Astrocyte of the hippocampus (primary cell): Measurements from ENCODE around the gene GDA.
A peak's percentile ranks its signal among the peaks of the same experiment; 100 is the strongest.

Experiments
- DNase-seq: peaks from one replicate; pipeline ENCODE4 v3.0.0; 2011; ENCODE audit warnings: low read depth, low spot score

The GDA gene

DNA sequence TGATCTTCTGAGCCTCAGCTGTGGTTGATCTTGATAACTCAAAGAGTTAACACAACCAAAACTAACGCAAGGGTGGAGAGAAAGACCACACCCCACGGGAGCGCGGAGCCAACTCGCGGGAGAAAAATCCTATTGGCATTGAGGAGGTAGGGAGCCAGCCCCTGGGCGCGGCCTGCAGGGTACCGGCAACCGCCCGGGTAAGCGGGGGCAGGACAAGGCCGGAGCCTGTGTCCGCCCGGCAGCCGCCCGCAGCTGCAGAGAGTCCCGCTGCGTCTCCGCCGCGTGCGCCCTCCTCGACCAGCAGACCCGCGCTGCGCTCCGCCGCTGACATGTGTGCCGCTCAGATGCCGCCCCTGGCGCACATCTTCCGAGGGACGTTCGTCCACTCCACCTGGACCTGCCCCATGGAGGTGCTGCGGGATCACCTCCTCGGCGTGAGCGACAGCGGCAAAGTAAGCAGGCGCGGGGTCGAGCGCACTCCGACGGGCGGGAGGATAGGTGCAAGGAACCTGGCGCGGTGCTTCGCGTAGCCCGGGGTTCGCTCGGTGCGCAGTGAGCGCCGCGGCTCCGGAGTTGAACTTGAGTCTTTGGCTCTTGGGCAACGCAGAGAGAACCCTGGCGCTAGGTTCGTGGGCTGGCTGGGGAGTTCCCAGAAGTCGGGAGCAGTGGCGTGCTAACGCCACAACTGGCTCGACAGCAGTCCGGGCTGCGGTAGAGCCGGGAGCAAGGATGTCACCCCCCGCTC is at the start of gene GDA:
GDA (plus strand) TSS at position 210 of the 745 bp plus-strand sequence; CDS start at position 330, 120 bp downstream.
- peak; percentile 36 for DNase-seq

- no peak for DNase-seq
Measured at GRCh38 chr9:72102520-72102919, 46.7 kb upstream of the GDA start.

- no peak for DNase-seq
Measured at GRCh38 chr9:72113056-72113455, 36.2 kb upstream of the GDA start.

- no peak for DNase-seq
Measured at GRCh38 chr9:72119853-72120252, 29.4 kb upstream of the GDA start.

DNA sequence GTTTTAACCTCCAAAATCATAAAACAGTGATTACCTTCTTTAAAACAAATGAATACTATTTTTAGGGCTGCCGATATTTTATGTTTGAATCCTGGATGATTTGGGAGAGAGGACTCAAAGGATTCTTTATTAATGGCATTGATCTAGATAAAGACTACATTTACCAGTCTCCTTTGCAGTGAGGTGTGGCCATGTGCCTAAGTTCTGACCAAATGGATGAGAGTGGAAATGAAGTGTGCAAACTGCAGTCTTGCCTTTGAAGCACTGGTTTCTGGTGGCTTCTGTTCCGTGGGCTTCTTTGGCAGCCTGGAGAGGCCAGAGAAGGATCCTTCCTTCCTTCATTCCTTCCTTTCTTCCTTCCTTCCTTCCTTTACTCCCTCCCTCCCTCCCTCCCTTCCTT is 24.3 kb upstream of the GDA start:
- no peak for DNase-seq

DNA sequence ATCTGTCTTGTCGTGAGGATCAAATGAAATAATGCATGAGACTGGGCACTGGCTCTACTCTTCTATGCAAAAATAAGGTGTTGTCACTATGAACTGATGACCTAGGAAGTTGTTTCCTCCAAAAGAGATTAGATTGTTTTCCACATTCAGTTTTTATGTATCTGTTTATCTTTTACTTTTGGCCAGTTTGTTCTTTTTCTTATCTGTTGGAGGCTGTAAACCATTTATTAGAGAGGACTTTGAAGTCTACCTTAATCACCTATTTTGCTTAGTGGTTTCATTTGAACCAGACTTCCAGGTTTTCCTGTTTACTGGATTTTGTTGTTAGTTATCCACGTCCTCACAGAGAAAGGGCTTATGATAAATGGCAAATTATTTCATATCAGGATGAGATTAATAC is 21.5 kb upstream of the GDA start:
- no peak for DNase-seq

- DNase-seq, result no peak
Measured at GRCh38 chr9:72128526-72128925, 20.7 kb upstream of the GDA start.

GRCh38 chr9:72129271-72130156 is 19.7 kb upstream of the GDA start:
- no peak for DNase-seq

DNA sequence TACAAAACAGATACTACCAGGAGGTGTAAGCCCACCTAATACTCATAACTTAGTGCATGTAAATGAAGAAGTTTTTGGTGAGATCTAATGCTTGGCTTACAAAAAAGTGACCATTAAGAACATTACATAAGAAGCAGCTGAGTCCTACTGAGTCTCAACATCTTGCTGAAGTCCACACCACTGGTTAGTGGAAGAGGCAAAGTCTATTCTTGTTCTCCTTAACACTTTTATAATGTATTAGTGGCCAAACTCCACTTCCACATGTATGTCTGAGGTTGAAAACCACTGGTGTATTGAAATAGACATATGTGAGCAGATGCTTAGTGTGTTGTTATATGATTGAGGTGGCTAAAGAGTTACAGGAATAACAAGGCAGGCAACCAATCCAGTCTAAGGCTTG is 18.9 kb upstream of the GDA start:
- no peak for DNase-seq

GRCh38 chr9:72131206-72131605 is 18.0 kb upstream of the GDA start:
- DNase-seq, result no peak

GRCh38 chr9:72132052-72132451 is 17.2 kb upstream of the GDA start:
- DNase-seq, result no peak

- no peak for DNase-seq
Measured at GRCh38 chr9:72133365-72134035, 15.7 kb upstream of the GDA start.

GRCh38 chr9:72134801-72135200 is 14.4 kb upstream of the GDA start:
- DNase-seq, result no peak

- DNase-seq, result no peak
Measured at GRCh38 chr9:72137697-72138365, 11.4 kb upstream of the GDA start.

DNA sequence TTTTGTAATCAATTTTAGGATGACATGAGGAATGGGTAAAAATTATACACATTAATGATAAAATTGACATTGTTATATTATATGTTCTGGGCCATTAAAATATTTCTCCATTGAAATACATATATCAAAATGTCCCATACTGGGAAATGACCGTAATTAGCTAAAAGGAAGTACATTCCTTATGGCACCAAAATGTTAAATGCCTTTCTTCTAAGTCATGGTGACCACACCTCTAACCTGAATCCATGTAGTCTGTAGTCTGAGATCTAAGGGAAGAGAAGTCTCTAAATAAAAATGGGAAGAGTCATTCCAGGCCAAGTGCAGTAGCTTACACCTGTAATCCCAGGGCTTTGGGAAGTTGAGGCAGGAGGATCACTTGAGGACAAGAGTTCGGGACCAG is 10.0 kb upstream of the GDA start:
- no peak for DNase-seq

- no peak for DNase-seq
Measured at GRCh38 chr9:72140586-72140985, 8.7 kb upstream of the GDA start.

GRCh38 chr9:72141484-72141883 is 7.8 kb upstream of the GDA start:
- DNase-seq, result no peak

GRCh38 chr9:72144756-72145492 is 4.3 kb upstream of the GDA start:
- no peak for DNase-seq

- no peak for DNase-seq
Measured at GRCh38 chr9:72145733-72146505, 3.3 kb upstream of the GDA start.

- DNase-seq, result no peak
Measured at GRCh38 chr9:72147676-72148075, 1.6 kb upstream of the GDA start.
